IMR-90 (cell line): Measurements from ENCODE around the gene METTL27. TPM values are rescaled to one million over a fixed set of nuclear protein-coding genes. Genes with fewer than 3 reads are reported as not detected.

Experiments
- ATAC-seq: fragments of 200-7000 bp; cut with Tn5 transposase; 2 replicates; pipeline ENCODE4 v1.9.1; 2020; ENCODE audit warnings: low read depth, mild to moderate bottlenecking, moderate library complexity
- BruUV-seq: library from RNA; stranded (reverse); fragments of 400-500 nt; replicated peaks from 2 replicates; lab custom pipeline; 2021; lab: Mats Ljungman, UMichigan
- CTCF ChIA-PET: fragments of 300-600 bp; formaldehyde crosslinking; extraction: SDS; loops from one replicate; lab custom pipeline; 2021; ENCODE audit warnings: antibody characterized with exemption; lab: Yijun Ruan, JAX
- POLR2A ChIA-PET: fragments of 300-600 bp; sonication (Branson Sonifier 250); formaldehyde crosslinking; loops from one replicate; lab custom pipeline; 2022; ENCODE audit warnings: antibody characterized with exemption; ENCODE audit not compliant: unreplicated experiment; lab: Charles Lee
- DNase-seq: peaks from one replicate; pipeline ENCODE4 v3.0.0; 2013
- H2AFZ ChIP-seq: replicated peaks from 2 replicates; pipeline ENCODE3; 2013; ENCODE audit warnings: low read length, mild to moderate bottlenecking; ENCODE audit not compliant: poor library complexity
- H2AK5ac ChIP-seq: 2 replicates; pipeline ENCODE4 v1.6.1; 2013; ENCODE audit warnings: low read depth, low read length, inconsistent platforms
- H2AK9ac ChIP-seq: replicated peaks from 2 replicates; pipeline ENCODE3; 2013; ENCODE audit warnings: mild to moderate bottlenecking, low read depth, low read length, moderate library complexity; ENCODE audit not compliant: poor library complexity
- H2BK120ac ChIP-seq: 2 replicates; pipeline ENCODE4 v1.6.1; 2013; ENCODE audit warnings: low read depth, low read length, inconsistent platforms
- H2BK15ac ChIP-seq: 3 replicates; pipeline ENCODE4 v1.6.1; 2013; ENCODE audit warnings: low read depth, low read length, inconsistent platforms
- H2BK20ac ChIP-seq: 2 replicates; pipeline ENCODE4 v1.6.1; 2013; ENCODE audit warnings: low read depth, mild to moderate bottlenecking, inconsistent platforms, low read length, moderate library complexity
- H2BK5ac ChIP-seq: 2 replicates; pipeline ENCODE4 v1.6.1; 2013; ENCODE audit warnings: mild to moderate bottlenecking, low read depth, low read length, inconsistent platforms; ENCODE audit not compliant: poor library complexity, severe bottlenecking
- H3K14ac ChIP-seq: replicated peaks from 2 replicates; pipeline ENCODE4 v1.6.1; 2013; ENCODE audit warnings: low read depth, low read length, inconsistent platforms
- H3K18ac ChIP-seq: 2 replicates; pipeline ENCODE4 v1.6.1; 2013; ENCODE audit warnings: low read depth, low read length, control low read depth
- H3K23ac ChIP-seq: 2 replicates; pipeline ENCODE4 v1.6.1; 2013; ENCODE audit warnings: low read depth, low read length, inconsistent platforms
- H3K27ac ChIP-seq: 2 replicates; pipeline ENCODE4 v1.5.1; 2013; ENCODE audit warnings: mild to moderate bottlenecking, control low read depth, low read length; ENCODE audit not compliant: insufficient read depth
- H3K27me3 ChIP-seq: 2 replicates; pipeline ENCODE4 v1.6.1; 2013; ENCODE audit warnings: low read length; ENCODE audit not compliant: control insufficient read depth, insufficient read depth
- H3K36me3 ChIP-seq: 2 replicates; pipeline ENCODE4 v1.6.1; 2013; ENCODE audit warnings: low read length, mixed read lengths; ENCODE audit not compliant: control insufficient read depth, insufficient read depth
- H3K4ac ChIP-seq: 2 replicates; pipeline ENCODE4 v1.6.1; 2013; ENCODE audit warnings: low read depth, low read length, inconsistent platforms
- H3K4me1 ChIP-seq: 2 replicates; pipeline ENCODE4 v1.6.1; 2013; ENCODE audit warnings: low read length, mixed read lengths; ENCODE audit not compliant: control insufficient read depth, insufficient read depth
- H3K4me2 ChIP-seq: 2 replicates; pipeline ENCODE4 v1.6.1; 2013; ENCODE audit warnings: low read depth, mild to moderate bottlenecking, control low read depth, low read length, moderate library complexity
- H3K4me3 ChIP-seq: 2 replicates; pipeline ENCODE4 v1.5.1; 2013; ENCODE audit warnings: low read depth, mild to moderate bottlenecking, control low read depth, low read length, moderate library complexity; ENCODE audit not compliant: insufficient read depth
- H3K56ac ChIP-seq: 2 replicates; pipeline ENCODE4 v1.6.1; 2013; ENCODE audit warnings: low read length, inconsistent platforms; ENCODE audit not compliant: insufficient read depth; ENCODE audit errors: extremely low read depth
- H3K79me1 ChIP-seq, 2 experiments: 2 replicates each; pipeline ENCODE4 v1.6.1; 2013; ENCODE audit warnings: low read length in 2 of 2, inconsistent platforms in 1 of 2, low read depth in 1 of 2
- H3K9ac ChIP-seq: 2 replicates; pipeline ENCODE4 v1.6.1; 2013; ENCODE audit warnings: low read depth, low read length, control low read depth
- H3K9me1 ChIP-seq: 2 replicates; pipeline ENCODE4 v1.6.1; 2013; ENCODE audit warnings: low read length, inconsistent platforms; ENCODE audit not compliant: insufficient read depth
- H3K9me3 ChIP-seq: 2 replicates; pipeline ENCODE4 v1.6.1; 2013; ENCODE audit warnings: low read length; ENCODE audit not compliant: control insufficient read depth, insufficient read depth
- H4K20me1 ChIP-seq: 2 replicates; pipeline ENCODE4 v1.6.1; 2013; ENCODE audit warnings: low read length, inconsistent platforms; ENCODE audit not compliant: insufficient read depth
- H4K5ac ChIP-seq: 2 replicates; pipeline ENCODE4 v1.6.1; 2013; ENCODE audit warnings: mild to moderate bottlenecking, low read depth, low read length, control low read depth
- H4K8ac ChIP-seq, 2 experiments: 2 replicates each; pipeline ENCODE4 v1.6.1; 2013; ENCODE audit warnings: low read depth in 2 of 2, low read length in 2 of 2, control low read depth in 1 of 2, inconsistent platforms in 1 of 2
- H4K91ac ChIP-seq: 2 replicates; pipeline ENCODE4 v1.6.1; 2013; ENCODE audit warnings: low read depth, low read length, inconsistent platforms; ENCODE audit not compliant: insufficient read depth
- BHLHE40 ChIP-seq: fragments of 150-350 bp; IDR thresholded peaks from 2 replicates; pipeline ENCODE4 v1.6.1; 2016; ENCODE audit warnings: mild to moderate bottlenecking, low read depth, low read length
- CEBPB ChIP-seq: IDR thresholded peaks from 2 replicates; pipeline ENCODE4 v1.6.1; 2012; ENCODE audit warnings: low read depth, low read length, improper control_type of control experiment
- CHD1 ChIP-seq: IDR thresholded peaks from 2 replicates; pipeline ENCODE4 v1.6.1; 2012; ENCODE audit warnings: low read depth, low read length, improper control_type of control experiment
- MAFK ChIP-seq: IDR thresholded peaks from 2 replicates; pipeline ENCODE4 v1.6.1; 2012; ENCODE audit warnings: low read depth, low read length, improper control_type of control experiment
- MAZ ChIP-seq: IDR thresholded peaks from 2 replicates; pipeline ENCODE4 v1.6.1; 2012; ENCODE audit warnings: low read depth, mild to moderate bottlenecking, low read length, improper control_type of control experiment, moderate library complexity, borderline replicate concordance
- MXI1 ChIP-seq: IDR thresholded peaks from 2 replicates; pipeline ENCODE4 v1.6.1; 2012; ENCODE audit warnings: low read depth, mild to moderate bottlenecking, low read length, moderate library complexity, borderline replicate concordance
- NFE2L2 ChIP-seq: fragments of 150-350 bp; IDR thresholded peaks from 2 replicates; pipeline ENCODE4 v1.6.1; 2016; ENCODE audit warnings: low read depth, mild to moderate bottlenecking, low read length
- POLR2A ChIP-seq: IDR thresholded peaks from 2 replicates; pipeline ENCODE4 v1.6.1; 2012; ENCODE audit warnings: mild to moderate bottlenecking, low read depth, low read length
- RAD21 ChIP-seq: IDR thresholded peaks from 2 replicates; pipeline ENCODE4 v1.6.1; 2012; ENCODE audit warnings: low read length, improper control_type of control experiment
- RCOR1 ChIP-seq: IDR thresholded peaks from 2 replicates; pipeline ENCODE4 v1.6.1; 2012; ENCODE audit warnings: mild to moderate bottlenecking, low read length, improper control_type of control experiment; ENCODE audit not compliant: insufficient replicate concordance
- RFX5 ChIP-seq: IDR thresholded peaks from 2 replicates; pipeline ENCODE4 v1.8.0; 2012; ENCODE audit warnings: low read depth, mild to moderate bottlenecking, low read length, moderate library complexity
- SMC3 ChIP-seq: fragments of 150-350 bp; IDR thresholded peaks from 2 replicates; pipeline ENCODE4 v1.6.1; 2016; ENCODE audit warnings: low read depth, mild to moderate bottlenecking, antibody characterized with exemption, low read length, moderate library complexity
- USF2 ChIP-seq: fragments of 150-350 bp; IDR thresholded peaks from 2 replicates; pipeline ENCODE4 v1.6.1; 2017; ENCODE audit warnings: mild to moderate bottlenecking, antibody characterized with exemption, low read length, low read depth
- WGBS, 2 experiments: methylation state at CpG; one replicate each; pipeline versions ENCODE4 v1.1.5 to v1.1.7; 2013; ENCODE audit warnings: missing lambda C conversion rate in 2 of 2; ENCODE audit not compliant: insufficient read length in 1 of 2; ENCODE audit errors: extremely low coverage in 2 of 2; 5-methylcytosine and 5-hydroxymethylcytosine counted together
- dilution Hi-C: fragments of 300-500 bp; cut with HindIII; formaldehyde crosslinking; loops from one replicate; pipeline ENCODE4 v1.14.3; 2018; ENCODE audit warnings: low sequenced_read_pairs; ENCODE audit not compliant: unreplicated experiment
- in situ Hi-C: fragments of 300-500 bp; cut with MboI; formaldehyde crosslinking; loops from 3 replicates; pipeline ENCODE4 v1.14.3; 2019; ENCODE audit warnings: low sequenced_read_pairs, inconsistent platforms, mixed read lengths
- intact Hi-C: fragments of 100-400 bp; cut with micrococcal nuclease; formaldehyde crosslinking; loops from 2 replicates; pipeline ENCODE4 v1.10.0; 2022
- polyA plus RNA-seq, 3 experiments: library from polyadenylated mRNA; depleted of rRNA; stranded (reverse); fragments of >200 nt; gene quantifications; 2 replicates each; pipeline ENCODE4 v1.2.3, GENCODE V29; 2012; ENCODE audit warnings: low replicate concordance in 1 of 3
- total RNA-seq: library from RNA; depleted of rRNA; stranded (reverse); fragments of >200 nt; gene quantifications from 2 replicates; pipeline ENCODE4 v1.2.3, GENCODE V29; 2012
- TF ChIP-seq, protein P1 (sequence below): fragments of 150-350 bp; IDR thresholded peaks from 2 replicates; pipeline ENCODE4 v1.6.1; 2016; ENCODE audit warnings: low read depth, mild to moderate bottlenecking, low read length, moderate library complexity, borderline replicate concordance
- TF ChIP-seq, protein P2 (sequence below): conservative IDR thresholded peaks from 2 replicates; pipeline ENCODE4 v1.5.1; 2012; ENCODE audit warnings: mild to moderate bottlenecking, low read depth, low read length, improper control_type of control experiment

METTL27 gene
- total and polyA plus RNA-seq, 2 of the 4 experiments (the other 2 are of a cell fraction), result 2.3 to 4.3 TPM

GRCh38 chr7:73881352-73882046 is 39.2 kb upstream of the METTL27 start:
- ATAC-seq (no peak), DNase-seq (no peak)
- no peak overlapping the region for H3K4me3 ChIP-seq
- H3K36me3 ChIP-seq, result no peaks in the 10 kb centered on the region
- ChIA-PET CTCF (interaction anchor here (2.4 kb wide), 1 partner anchor 145 kb away, joined by 13 read pairs; no protein-coding TSS in a partner anchor), POLR2A (interaction anchor here (0.6 kb wide), 1 partner anchor 19 kb away, joined by 16 read pairs; no protein-coding TSS in a partner anchor)
- intact Hi-C loops, result no loop called here
- no peaks in the 10 kb centered on the region; a peak in 1 of 4 replicates for H3K79me1 ChIP-seq
- peaks cover 13% of the 10 kb centered on the region for H3K9me1 ChIP-seq
- 75% methylated on average over 2 of the region's 5 CpGs; no CpG with 5 or more reads in 1 of the 2 experiments for WGBS, 2 experiments
- H3K14ac ChIP-seq, result no peak overlapping the region
- peak overlapping the region; percentile 21; the same call in 1 of the 2 replicates for H2BK20ac ChIP-seq
- no peak overlapping the region for H3K56ac ChIP-seq
- peaks cover 3% of the 10 kb centered on the region for H4K20me1 ChIP-seq
- H2BK15ac ChIP-seq, result peak overlapping the region; percentile 66; the same call in 1 of the 3 replicates
- H3K4me2 ChIP-seq, result no peak overlapping the region
- H2BK120ac ChIP-seq, result peak overlapping the region; percentile 20; the same call in 1 of the 2 replicates
- no peak overlapping the region for H2AK9ac ChIP-seq
- dilution Hi-C loops, result no loop called here
- BruUV-seq, result no TSS peak
- H3K23ac ChIP-seq, result no peak overlapping the region
- H2BK5ac ChIP-seq, result no peak overlapping the region
- H3K4ac ChIP-seq, result peak overlapping the region; percentile 48
- no peak overlapping the region for H3K27ac ChIP-seq
- H2AFZ ChIP-seq, result no peak overlapping the region
- H3K27me3 ChIP-seq, result no peaks in the 10 kb centered on the region
- H4K5ac ChIP-seq, result no peak overlapping the region
- H4K91ac ChIP-seq, result no peak overlapping the region; the same call in 1 of the 2 replicates
- no peak overlapping the region for H3K9ac ChIP-seq
- H3K9me3 ChIP-seq, result no peaks in the 10 kb centered on the region
- H2AK5ac ChIP-seq, result peak overlapping the region; percentile 28
- H3K4me1 ChIP-seq, result peaks cover 25% of the 10 kb centered on the region
- H4K8ac ChIP-seq, result no peak overlapping the region
- H3K18ac ChIP-seq, result no peak overlapping the region; the same call in 1 of the 2 replicates
- in situ Hi-C loops, result no loop called here
- TF ChIP-seq, protein P1, sequence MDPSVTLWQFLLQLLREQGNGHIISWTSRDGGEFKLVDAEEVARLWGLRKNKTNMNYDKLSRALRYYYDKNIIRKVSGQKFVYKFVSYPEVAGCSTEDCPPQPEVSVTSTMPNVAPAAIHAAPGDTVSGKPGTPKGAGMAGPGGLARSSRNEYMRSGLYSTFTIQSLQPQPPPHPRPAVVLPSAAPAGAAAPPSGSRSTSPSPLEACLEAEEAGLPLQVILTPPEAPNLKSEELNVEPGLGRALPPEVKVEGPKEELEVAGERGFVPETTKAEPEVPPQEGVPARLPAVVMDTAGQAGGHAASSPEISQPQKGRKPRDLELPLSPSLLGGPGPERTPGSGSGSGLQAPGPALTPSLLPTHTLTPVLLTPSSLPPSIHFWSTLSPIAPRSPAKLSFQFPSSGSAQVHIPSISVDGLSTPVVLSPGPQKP, result no peak
- TF ChIP-seq BHLHE40 (no peak), RAD21 (no peak), MXI1 (no peak), POLR2A (no peak), NFE2L2 (no peak), MAZ (no peak), CHD1 (no peak), RFX5 (no peak), USF2 (no peak), SMC3 (no peak), MAFK (no peak), CEBPB (no peak), RCOR1 (no peak)
- TF ChIP-seq, protein P2, sequence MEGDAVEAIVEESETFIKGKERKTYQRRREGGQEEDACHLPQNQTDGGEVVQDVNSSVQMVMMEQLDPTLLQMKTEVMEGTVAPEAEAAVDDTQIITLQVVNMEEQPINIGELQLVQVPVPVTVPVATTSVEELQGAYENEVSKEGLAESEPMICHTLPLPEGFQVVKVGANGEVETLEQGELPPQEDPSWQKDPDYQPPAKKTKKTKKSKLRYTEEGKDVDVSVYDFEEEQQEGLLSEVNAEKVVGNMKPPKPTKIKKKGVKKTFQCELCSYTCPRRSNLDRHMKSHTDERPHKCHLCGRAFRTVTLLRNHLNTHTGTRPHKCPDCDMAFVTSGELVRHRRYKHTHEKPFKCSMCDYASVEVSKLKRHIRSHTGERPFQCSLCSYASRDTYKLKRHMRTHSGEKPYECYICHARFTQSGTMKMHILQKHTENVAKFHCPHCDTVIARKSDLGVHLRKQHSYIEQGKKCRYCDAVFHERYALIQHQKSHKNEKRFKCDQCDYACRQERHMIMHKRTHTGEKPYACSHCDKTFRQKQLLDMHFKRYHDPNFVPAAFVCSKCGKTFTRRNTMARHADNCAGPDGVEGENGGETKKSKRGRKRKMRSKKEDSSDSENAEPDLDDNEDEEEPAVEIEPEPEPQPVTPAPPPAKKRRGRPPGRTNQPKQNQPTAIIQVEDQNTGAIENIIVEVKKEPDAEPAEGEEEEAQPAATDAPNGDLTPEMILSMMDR, result no peak
